ENCODE results near the gene TMEM81. TPM values are rescaled to one million over a fixed set of nuclear protein-coding genes. Genes with fewer than 3 reads are reported as not detected.

TMEM81 gene
- total and polyA plus RNA-seq, 7 experiments from 2014 or later = 0.79 to 8.9 (median 3.3) TPM

DNA sequence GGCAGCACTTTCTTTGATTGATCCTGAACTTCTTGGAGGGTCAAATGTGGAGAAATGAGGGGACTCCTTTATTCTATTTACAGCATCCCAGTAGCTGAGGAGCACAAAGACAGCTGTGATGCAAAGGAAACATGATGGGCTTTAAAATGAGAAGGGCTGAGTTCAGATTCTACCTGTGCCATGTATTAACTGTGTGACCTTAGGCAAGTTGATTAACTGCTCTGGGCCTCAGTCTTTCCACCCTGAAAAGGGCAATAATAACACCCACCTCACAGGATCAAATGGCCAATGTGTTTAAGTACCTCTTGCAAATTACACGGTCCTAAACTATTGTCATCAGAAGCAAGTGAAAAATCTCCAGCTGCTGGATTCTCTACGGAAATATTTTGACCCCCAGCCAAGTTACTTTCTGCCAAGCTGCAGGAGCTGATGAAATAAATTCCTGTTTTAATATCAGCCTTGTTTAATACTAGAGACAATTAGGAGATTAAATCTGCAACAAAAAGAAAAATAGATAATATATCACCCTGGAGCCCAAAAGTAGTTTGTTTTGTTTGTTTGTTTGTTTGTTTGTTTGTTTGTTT, 15.7 kb downstream of the TMEM81 start:
- Histone ChIP-seq H3K4me3 (ENCODE audit: low read length) (no peak overlapping the region), H3K9me3 (ENCODE audit: control insufficient read depth in 2 of 3, low read length in 3 of 3) (no peaks in the 10 kb centered on the region), H3K4me1 (ENCODE audit: control insufficient read depth in 2 of 2, insufficient read depth in 2 of 2, low read length in 2 of 2) (no peaks in the 10 kb centered on the region), H3K27me3 (ENCODE audit: control insufficient read depth in 2 of 2, insufficient read depth in 2 of 2, low read length in 2 of 2) (no peaks in the 10 kb centered on the region), H3K36me3 (ENCODE audit: control insufficient read depth in 2 of 3, insufficient read depth in 3 of 3, low read length in 3 of 3) (no peaks in the 10 kb centered on the region), H3K27ac (ENCODE audit: low read depth, low read length) (no peak overlapping the region)
- intact Hi-C loops (cut with micrococcal nuclease) = no loop called here
- no peaks in the 10 kb centered on the region for H3K36me3 Mint-ChIP-seq
- H3K9me3 Mint-ChIP-seq = no peaks in the 10 kb centered on the region
- H3K27ac Mint-ChIP-seq = no peak overlapping the region
- no peaks in the 10 kb centered on the region for H3K4me1 Mint-ChIP-seq
- DNase-seq (no peak), ATAC-seq (no peak)
- ChIA-PET CTCF (no interaction called here), POLR2A (no interaction called here)
- no peaks in the 10 kb centered on the region for H3K27me3 Mint-ChIP-seq
- no peak overlapping the region for H3K4me3 Mint-ChIP-seq

DNA sequence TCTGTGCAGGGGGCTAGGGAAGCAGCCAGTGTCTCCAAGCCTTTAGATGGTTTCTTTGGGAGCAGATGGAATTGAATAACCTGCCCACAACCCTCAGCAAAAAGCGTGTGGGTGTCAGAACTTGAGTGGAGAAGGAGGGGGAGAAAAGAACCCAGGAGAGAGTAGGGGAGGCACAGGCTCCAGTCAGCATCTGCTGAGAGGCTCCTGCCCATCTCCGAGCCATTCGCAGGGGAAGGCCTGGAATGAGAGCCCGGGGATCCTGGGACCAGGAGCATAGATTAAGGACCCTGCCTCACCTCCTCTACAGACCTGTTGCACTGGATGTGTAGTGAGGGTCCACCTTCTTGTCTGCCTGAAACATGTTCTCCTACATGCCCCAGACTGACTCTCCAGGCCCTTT, 16.3 kb downstream of the TMEM81 start:
- ChIA-PET POLR2A (no interaction called here), CTCF (no interaction called here)
- ATAC-seq = no peak
- Histone ChIP-seq H3K27me3 (ENCODE audit: control insufficient read depth in 2 of 2, insufficient read depth in 2 of 2, low read length in 2 of 2) (no peaks in the 10 kb centered on the region), H3K36me3 (ENCODE audit: control insufficient read depth in 2 of 3, insufficient read depth in 3 of 3, low read length in 3 of 3) (no peaks in the 10 kb centered on the region), H3K9me3 (ENCODE audit: control insufficient read depth in 2 of 3, low read length in 3 of 3) (no peaks in the 10 kb centered on the region), H3K27ac (ENCODE audit: low read depth, low read length) (no peak overlapping the region), H3K4me3 (ENCODE audit: low read length) (no peak overlapping the region), H3K4me1 (ENCODE audit: control insufficient read depth in 2 of 2, insufficient read depth in 2 of 2, low read length in 2 of 2) (no peaks in the 10 kb centered on the region)
- intact Hi-C loops (cut with micrococcal nuclease) = no loop called here
- no peak for DNase-seq
- no peaks in the 10 kb centered on the region for H3K9me3 Mint-ChIP-seq
- no peaks in the 10 kb centered on the region for H3K36me3 Mint-ChIP-seq
- H3K27me3 Mint-ChIP-seq = no peaks in the 10 kb centered on the region
- no peak overlapping the region for H3K4me3 Mint-ChIP-seq
- H3K27ac Mint-ChIP-seq = no peak overlapping the region
- H3K4me1 Mint-ChIP-seq = no peaks in the 10 kb centered on the region

DNA sequence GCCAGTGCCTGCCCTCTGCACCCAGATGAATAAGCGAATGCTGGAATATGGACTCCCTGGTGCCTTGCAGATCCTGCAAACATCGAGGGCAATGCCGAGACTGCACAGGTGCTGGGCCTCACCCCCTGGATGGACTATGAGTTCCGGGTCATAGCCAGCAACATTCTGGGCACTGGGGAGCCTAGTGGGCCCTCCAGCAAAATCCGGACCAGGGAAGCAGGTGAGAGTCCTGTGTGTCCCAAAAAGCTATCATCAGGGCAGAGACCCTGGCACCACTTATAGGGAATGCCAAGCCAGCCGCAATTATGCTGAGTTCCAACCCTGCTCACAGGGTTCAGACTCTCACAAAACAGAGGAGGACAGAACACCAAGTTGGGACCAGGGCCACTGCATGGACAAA, 17.2 kb downstream of the TMEM81 start:
- Histone ChIP-seq H3K27ac (ENCODE audit: low read depth, low read length) (no peak overlapping the region), H3K9me3 (ENCODE audit: control insufficient read depth in 2 of 3, low read length in 3 of 3) (no peaks in the 10 kb centered on the region), H3K4me3 (ENCODE audit: low read length) (no peak overlapping the region), H3K36me3 (ENCODE audit: control insufficient read depth in 2 of 3, insufficient read depth in 3 of 3, low read length in 3 of 3) (no peaks in the 10 kb centered on the region), H3K4me1 (ENCODE audit: control insufficient read depth in 2 of 2, insufficient read depth in 2 of 2, low read length in 2 of 2) (no peaks in the 10 kb centered on the region), H3K27me3 (ENCODE audit: control insufficient read depth in 2 of 2, insufficient read depth in 2 of 2, low read length in 2 of 2) (no peaks in the 10 kb centered on the region)
- CTCF ChIA-PET = no interaction called here
- H3K4me1 Mint-ChIP-seq = no peaks in the 10 kb centered on the region
- no peaks in the 10 kb centered on the region for H3K27me3 Mint-ChIP-seq
- intact Hi-C loops (cut with micrococcal nuclease) = no loop called here
- no peaks in the 10 kb centered on the region for H3K36me3 Mint-ChIP-seq
- H3K27ac Mint-ChIP-seq = no peak overlapping the region
- H3K9me3 Mint-ChIP-seq = no peaks in the 10 kb centered on the region
- no peak for DNase-seq
- POLR2A ChIA-PET = no interaction called here
- ATAC-seq = no peak
- no peak overlapping the region for H3K4me3 Mint-ChIP-seq

DNA sequence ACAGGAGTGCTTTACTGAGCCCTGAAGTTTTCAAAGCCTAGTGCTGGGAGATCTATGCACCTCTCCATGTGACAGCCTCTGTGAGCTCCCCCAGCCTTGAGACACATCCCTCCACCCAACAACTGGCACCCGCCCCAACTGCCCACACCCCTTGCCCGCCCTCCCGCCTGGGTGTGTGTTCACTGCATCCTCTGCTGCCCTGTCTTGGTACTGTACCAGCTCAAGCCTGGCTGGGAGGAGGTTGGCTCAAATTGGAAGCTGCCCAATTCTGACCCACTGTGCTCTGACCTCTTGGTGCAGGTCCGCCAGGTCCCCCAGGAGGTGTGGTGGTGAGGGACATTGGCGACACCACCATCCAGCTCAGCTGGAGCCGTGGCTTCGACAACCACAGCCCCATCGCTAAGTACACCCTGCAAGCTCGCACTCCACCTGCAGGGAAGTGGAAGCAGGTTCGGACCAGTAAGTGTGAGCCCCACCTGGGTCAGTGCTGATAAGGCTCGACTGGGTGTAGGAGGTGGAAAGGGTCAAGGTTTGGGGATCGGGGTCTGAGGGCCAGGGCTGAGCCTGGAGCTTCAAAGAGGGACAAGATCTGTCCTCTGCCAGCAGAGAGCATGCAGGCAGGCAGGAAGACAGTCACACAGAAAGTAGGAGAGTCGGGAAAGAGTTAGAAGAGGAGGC, 18.0 kb downstream of the TMEM81 start:
- Histone ChIP-seq H3K9me3 (ENCODE audit: control insufficient read depth in 2 of 3, low read length in 3 of 3) (no peaks in the 10 kb centered on the region), H3K27me3 (ENCODE audit: control insufficient read depth in 2 of 2, insufficient read depth in 2 of 2, low read length in 2 of 2) (no peaks in the 10 kb centered on the region), H3K27ac (ENCODE audit: low read depth, low read length) (no peak overlapping the region), H3K4me1 (ENCODE audit: control insufficient read depth in 2 of 2, insufficient read depth in 2 of 2, low read length in 2 of 2) (no peaks in the 10 kb centered on the region), H3K4me3 (ENCODE audit: low read length) (no peak overlapping the region), H3K36me3 (ENCODE audit: control insufficient read depth in 2 of 3, insufficient read depth in 3 of 3, low read length in 3 of 3) (no peaks in the 10 kb centered on the region)
- Mint-ChIP-seq H3K27ac (no peak overlapping the region), H3K27me3 (no peaks in the 10 kb centered on the region), H3K4me1 (peaks cover 0 to 4% (median 0%) of the 10 kb centered on the region in 7 donors), H3K9me3 (no peaks in the 10 kb centered on the region), H3K36me3 (no peaks in the 10 kb centered on the region), H3K4me3 (no peak overlapping the region)
- CTCF ChIA-PET = no interaction called here
- no peak for DNase-seq
- intact Hi-C loops (cut with micrococcal nuclease) = no loop called here
- ATAC-seq = no peak
- POLR2A ChIA-PET = no interaction called here

DNA sequence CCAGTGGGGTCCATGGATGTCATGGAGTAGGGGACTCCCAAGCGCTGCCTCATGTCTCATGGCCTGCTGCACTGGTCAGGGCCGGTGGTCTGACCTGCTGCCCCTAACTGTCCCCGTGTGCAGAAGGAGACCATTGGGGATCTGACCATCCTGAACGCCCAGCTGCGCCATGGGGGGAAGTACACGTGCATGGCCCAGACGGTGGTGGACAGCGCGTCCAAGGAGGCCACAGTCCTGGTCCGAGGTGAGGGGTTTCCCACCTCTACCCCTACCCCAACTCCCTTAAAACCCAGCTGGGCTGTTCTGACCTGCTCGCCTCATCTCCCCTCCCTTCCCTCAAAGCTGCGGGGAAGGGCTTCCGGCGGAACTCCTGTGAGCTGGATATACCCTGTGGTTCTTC, 18.6 kb downstream of the TMEM81 start:
- Mint-ChIP-seq H3K9me3 (no peaks in the 10 kb centered on the region), H3K4me1 (peaks cover 0 to 4% (median 0%) of the 10 kb centered on the region in 7 donors), H3K36me3 (no peaks in the 10 kb centered on the region), H3K4me3 (no peak overlapping the region), H3K27me3 (no peaks in the 10 kb centered on the region), H3K27ac (no peak overlapping the region)
- DNase-seq (no peak), ATAC-seq (no peak)
- H3K9me3 ChIP-seq (ENCODE audit: control insufficient read depth in 2 of 3, low read length in 3 of 3) = no peaks in the 10 kb centered on the region
- H3K36me3 ChIP-seq (ENCODE audit: control insufficient read depth in 2 of 3, insufficient read depth in 3 of 3, low read length in 3 of 3) = no peaks in the 10 kb centered on the region
- no peak overlapping the region for H3K27ac ChIP-seq (ENCODE audit: low read depth, low read length)
- no peaks in the 10 kb centered on the region for H3K27me3 ChIP-seq (ENCODE audit: control insufficient read depth in 2 of 2, insufficient read depth in 2 of 2, low read length in 2 of 2)
- no peaks in the 10 kb centered on the region for H3K4me1 ChIP-seq (ENCODE audit: control insufficient read depth in 2 of 2, insufficient read depth in 2 of 2, low read length in 2 of 2)
- ChIA-PET CTCF (no interaction called here), POLR2A (no interaction called here)
- no peak overlapping the region for H3K4me3 ChIP-seq (ENCODE audit: low read length)
- intact Hi-C loops (cut with micrococcal nuclease) = no loop called here

DNA sequence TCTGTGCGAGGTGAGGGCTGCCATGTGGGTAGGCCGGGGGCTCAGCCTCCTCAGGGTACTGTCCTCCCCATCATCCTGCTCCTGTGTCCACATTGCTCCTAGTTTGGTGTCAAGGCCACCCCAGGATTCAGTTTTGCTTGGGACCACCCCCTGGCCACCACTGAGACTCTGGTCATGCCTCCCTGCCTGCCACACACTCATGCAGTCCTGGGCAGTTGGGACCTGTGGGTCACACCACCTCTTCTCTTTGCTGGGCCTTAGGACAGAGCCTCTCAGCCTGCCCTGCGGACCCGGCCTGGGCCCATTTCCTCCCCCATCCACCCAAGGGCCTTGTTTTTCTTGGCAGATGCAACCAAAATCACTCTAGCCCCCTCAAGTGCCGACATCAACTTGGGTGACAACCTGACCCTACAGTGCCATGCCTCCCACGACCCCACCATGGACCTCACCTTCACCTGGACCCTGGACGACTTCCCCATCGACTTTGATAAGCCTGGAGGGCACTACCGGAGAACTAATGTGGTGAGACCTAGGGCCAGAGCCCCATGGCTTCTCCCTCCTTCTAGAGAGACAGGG, 19.4 kb downstream of the TMEM81 start:
- intact Hi-C loops (cut with micrococcal nuclease) = no loop called here
- Histone ChIP-seq H3K27ac (ENCODE audit: low read depth, low read length) (no peak overlapping the region), H3K9me3 (ENCODE audit: control insufficient read depth in 2 of 3, low read length in 3 of 3) (no peaks in the 10 kb centered on the region), H3K27me3 (ENCODE audit: control insufficient read depth in 2 of 2, insufficient read depth in 2 of 2, low read length in 2 of 2) (no peaks in the 10 kb centered on the region), H3K36me3 (ENCODE audit: control insufficient read depth in 2 of 3, insufficient read depth in 3 of 3, low read length in 3 of 3) (no peaks in the 10 kb centered on the region), H3K4me1 (ENCODE audit: control insufficient read depth in 2 of 2, insufficient read depth in 2 of 2, low read length in 2 of 2) (no peaks in the 10 kb centered on the region), H3K4me3 (ENCODE audit: low read length) (no peak overlapping the region)
- Mint-ChIP-seq H3K27me3 (no peaks in the 10 kb centered on the region), H3K4me3 (no peak overlapping the region), H3K9me3 (no peaks in the 10 kb centered on the region), H3K4me1 (peaks cover 0 to 4% (median 0%) of the 10 kb centered on the region in 7 donors), H3K36me3 (no peaks in the 10 kb centered on the region), H3K27ac (no peak overlapping the region)
- POLR2A ChIA-PET = no interaction called here
- DNase-seq = no peak
- CTCF ChIA-PET = no interaction called here
- ATAC-seq = no peak

DNA sequence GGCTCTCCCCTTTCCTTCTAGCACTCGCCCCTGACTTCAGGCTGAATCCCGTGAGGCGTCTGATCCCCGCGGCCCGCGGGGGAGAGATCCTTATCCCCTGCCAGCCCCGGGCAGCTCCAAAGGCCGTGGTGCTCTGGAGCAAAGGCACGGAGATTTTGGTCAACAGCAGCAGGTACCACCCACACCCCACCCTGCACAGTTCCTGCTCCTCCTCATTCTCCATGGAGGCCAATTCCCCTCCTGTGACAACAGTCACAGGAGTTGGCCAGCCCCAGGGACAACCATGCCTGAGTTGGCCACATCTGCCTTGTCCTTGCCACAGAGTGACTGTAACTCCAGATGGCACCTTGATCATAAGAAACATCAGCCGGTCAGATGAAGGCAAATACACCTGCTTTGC, 20.0 kb downstream of the TMEM81 start:
- no peak overlapping the region for H3K4me3 Mint-ChIP-seq
- intact Hi-C loops (cut with micrococcal nuclease) = no loop called here
- no peaks in the 10 kb centered on the region for H3K36me3 ChIP-seq (ENCODE audit: control insufficient read depth in 2 of 3, insufficient read depth in 3 of 3, low read length in 3 of 3)

More for the DNA sequence above, 20.0 kb downstream of the TMEM81 start:
- Mint-ChIP-seq H3K9me3 (no peaks in the 10 kb centered on the region), H3K36me3 (no peaks in the 10 kb centered on the region), H3K27ac (no peak overlapping the region), H3K4me1 (peaks cover 0 to 4% (median 0%) of the 10 kb centered on the region in 7 donors), H3K27me3 (no peaks in the 10 kb centered on the region)
- DNase-seq (no peak), ATAC-seq (no peak)
- POLR2A ChIA-PET = no interaction called here
- Histone ChIP-seq H3K27me3 (ENCODE audit: control insufficient read depth in 2 of 2, insufficient read depth in 2 of 2, low read length in 2 of 2) (no peaks in the 10 kb centered on the region), H3K9me3 (ENCODE audit: control insufficient read depth in 2 of 3, low read length in 3 of 3) (no peaks in the 10 kb centered on the region), H3K4me3 (ENCODE audit: low read length) (no peak overlapping the region), H3K27ac (ENCODE audit: low read depth, low read length) (no peak overlapping the region), H3K4me1 (ENCODE audit: control insufficient read depth in 2 of 2, insufficient read depth in 2 of 2, low read length in 2 of 2) (no peaks in the 10 kb centered on the region)
- CTCF ChIA-PET = interaction anchor here (0.6 to 3.3 kb wide), 2 partner anchors 88 to 939 kb away, joined by 3 to 18 read pairs; no protein-coding TSS in a partner anchor
